GM04504 (cell line): Measurements from ENCODE around the gene SIAH1.
"Not testable (repeated sequence)": the region's sequence is repeated elsewhere in the genome, so short reads cannot be mapped to it uniquely, and the experiment has no call there.

Source experiments
- DNase-seq: peaks from one replicate; pipeline ENCODE4 v3.0.0-alpha.2; 2012; ENCODE audit warnings: low read depth

SIAH1 gene, protein sequence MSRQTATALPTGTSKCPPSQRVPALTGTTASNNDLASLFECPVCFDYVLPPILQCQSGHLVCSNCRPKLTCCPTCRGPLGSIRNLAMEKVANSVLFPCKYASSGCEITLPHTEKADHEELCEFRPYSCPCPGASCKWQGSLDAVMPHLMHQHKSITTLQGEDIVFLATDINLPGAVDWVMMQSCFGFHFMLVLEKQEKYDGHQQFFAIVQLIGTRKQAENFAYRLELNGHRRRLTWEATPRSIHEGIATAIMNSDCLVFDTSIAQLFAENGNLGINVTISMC

DNA sequence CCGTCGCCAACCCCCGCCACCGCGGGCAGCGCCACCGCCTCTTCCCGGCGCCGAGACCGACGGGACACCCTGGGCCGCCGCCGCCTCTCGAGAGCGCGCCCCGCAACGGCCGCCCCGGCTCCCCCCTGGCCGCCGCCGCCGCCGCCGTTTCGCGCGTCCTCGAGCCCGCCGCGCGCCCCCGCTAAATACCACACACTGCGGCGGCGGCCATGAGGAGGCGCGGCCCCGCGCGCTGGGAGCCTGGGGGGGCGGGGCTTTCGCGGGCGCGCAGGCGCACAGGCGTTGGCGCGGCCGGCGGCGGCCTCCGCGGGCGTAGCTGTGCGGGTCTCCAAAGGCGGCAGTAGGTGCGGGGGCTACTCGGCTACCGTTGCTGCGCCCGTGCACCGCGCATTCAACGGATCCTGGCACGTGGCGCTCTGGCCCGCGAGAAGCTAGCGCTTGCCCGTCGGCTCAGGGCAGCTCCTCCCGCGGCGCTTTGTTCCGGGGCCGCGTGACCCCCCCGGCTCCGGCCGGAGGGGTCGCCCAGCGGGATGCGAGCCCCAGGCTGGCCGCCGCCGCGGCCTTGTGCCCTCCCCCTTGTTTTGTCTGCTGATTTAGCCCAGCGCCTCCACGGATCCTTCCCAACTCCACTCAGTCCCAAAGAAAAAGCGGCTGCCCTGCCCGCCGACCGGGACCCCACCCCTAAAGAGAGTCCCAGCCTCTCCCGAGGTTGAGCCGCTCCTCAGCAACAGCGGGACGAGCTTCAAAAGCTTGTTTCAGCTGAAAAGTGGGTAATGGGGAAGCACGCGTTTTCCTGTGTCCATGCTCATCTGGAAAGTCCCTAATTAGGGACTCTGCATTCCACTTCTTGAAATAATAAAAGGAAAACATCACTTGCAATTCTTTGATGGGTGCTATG is at the start of gene SIAH1:
Gene SIAH1, minus strand, starts transcription at position 161 of the 898 bp plus-strand sequence. CDS start 22,985 bp downstream, outside the sequence.
- DNase-seq, result peak; percentile 57

DNA sequence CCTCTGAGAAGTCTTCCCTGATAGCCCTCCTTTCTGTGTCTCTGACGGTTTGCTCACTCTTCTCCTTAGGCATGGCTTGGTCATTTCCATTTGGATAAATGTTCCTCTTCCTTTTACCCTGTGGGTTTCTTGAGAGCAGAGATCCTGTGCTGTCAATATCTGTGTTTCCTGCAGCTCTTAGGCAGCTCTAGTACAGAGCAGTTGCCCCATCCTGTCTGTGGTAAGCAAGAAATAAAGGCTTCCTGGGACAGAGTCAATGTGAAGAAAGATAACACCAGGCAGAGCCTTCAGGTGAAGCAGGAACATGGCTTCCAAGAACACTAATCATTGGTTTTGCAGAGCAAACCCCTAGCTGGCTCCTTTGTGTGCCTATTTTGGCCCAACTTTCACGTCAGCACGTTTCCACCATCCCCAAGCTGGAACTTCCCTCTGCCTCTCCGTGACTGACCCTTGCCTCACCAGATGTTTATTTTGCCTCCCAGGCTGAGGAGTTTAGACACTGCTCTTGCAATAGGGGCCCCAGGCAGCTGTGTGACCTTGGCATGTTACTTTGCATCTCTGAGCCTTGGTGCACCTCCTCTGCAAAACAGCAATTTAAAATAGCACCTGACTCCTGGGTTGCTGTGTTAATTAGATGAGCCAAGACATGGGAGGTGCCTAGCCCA is 49.6 kb upstream of the SIAH1 start:
- no peak for DNase-seq

DNA sequence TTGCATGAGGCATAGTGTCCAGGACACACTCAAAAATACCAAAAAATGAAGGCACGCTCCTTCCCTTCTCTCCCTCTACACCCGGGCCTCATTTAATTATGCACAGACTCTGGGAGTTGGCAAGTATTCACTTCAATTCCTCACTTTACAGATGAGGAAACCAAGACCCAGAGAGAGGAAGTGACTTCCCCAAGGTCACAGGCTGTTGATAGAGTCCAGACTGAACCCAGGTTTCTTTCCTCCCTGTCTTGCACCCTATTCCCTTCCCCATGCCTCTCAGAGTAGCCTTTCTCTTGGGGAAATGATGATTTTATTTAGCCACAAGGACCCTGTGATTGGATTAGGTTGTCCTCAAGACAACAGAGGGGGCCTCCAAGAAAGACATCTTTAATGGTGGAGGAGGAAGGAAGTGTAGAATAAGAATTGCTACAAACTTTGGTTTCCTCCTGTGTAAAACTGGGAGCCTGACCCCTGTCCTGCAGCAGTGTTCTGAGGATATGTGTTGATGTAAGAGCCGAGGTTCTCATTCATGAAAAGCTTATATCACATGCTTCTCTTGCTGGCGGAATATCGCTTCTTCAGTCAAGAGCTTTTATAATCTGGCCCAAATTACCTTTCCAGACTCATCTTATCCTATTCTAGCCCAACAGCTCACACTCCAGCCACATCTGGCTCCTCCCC is 48.8 kb upstream of the SIAH1 start:
- DNase-seq, result no peak

DNA sequence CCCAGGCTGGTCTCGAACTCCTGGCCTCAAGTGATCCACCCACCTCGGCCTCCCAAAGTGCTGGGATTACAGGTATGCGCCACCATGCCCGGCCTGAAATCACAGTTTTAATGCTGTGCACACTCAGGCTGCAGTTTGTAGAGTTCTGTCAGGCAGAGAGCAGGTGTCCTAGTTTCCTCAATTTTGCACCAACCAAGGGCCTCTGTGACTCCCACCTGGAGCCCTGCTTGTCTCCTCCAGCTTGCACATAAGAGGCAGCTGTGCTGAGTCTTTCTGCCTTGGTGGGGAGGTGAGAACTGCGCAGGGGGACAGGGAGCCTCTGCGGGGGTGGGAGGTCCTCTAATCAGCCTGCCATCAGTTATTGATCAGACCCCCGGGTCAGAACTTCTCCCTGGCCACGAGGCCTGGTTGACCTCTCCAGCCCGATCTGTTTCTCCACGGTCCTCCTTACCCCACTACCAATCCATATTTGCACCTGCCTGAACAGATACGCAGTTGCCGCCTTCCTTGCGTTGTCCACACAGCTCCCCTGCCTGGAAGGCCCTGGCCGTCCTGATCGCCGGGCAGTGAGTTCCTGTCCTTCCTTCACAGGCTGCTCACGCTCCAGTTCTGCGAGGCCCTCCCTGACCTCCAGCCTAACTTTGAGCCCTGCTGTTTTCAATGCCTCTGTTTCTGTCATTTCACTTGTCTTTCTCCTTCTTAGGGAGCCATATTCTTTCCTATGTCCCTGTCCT is 48.1 kb upstream of the SIAH1 start:
- no peak for DNase-seq

DNA sequence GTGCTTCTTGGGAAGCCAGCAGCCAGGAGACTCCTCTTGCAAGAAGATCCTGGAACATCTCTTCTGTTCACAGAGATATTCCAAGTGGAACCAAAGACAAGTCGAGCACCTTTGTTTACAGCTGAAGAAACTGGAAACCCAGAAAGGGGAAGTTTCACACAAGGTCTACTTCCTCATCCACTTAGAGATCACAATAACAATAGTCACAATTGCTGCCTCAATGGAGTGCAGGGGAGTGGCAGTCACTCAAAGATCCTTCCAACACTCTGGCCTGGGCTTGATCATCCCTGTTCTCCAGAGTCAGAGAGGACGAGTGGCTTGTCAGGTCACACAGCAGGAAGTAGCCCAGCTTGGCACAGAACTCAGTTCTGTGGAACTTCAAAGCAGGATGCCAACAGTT is 46.9 kb upstream of the SIAH1 start:
- no peak for DNase-seq

DNA sequence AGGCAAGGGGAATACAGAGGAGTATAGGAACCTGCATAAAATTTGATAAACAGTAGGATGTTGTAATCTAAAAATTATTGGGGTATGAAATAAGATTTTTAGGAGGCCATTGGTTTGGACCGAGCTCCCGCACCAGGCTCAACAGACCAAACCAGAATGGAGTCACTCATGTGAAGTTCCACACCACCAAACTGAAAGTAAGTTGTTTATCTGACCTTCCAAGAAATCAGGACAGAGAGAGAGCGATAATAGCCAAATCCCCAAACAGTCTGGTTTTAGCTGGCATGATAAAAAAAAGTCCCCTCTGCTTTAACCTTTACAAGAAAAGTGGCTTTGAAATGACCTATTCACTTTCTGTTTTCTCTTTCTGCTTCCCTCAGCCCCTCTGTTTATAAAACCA is 45.7 kb upstream of the SIAH1 start:
- DNase-seq, result no peak

DNA sequence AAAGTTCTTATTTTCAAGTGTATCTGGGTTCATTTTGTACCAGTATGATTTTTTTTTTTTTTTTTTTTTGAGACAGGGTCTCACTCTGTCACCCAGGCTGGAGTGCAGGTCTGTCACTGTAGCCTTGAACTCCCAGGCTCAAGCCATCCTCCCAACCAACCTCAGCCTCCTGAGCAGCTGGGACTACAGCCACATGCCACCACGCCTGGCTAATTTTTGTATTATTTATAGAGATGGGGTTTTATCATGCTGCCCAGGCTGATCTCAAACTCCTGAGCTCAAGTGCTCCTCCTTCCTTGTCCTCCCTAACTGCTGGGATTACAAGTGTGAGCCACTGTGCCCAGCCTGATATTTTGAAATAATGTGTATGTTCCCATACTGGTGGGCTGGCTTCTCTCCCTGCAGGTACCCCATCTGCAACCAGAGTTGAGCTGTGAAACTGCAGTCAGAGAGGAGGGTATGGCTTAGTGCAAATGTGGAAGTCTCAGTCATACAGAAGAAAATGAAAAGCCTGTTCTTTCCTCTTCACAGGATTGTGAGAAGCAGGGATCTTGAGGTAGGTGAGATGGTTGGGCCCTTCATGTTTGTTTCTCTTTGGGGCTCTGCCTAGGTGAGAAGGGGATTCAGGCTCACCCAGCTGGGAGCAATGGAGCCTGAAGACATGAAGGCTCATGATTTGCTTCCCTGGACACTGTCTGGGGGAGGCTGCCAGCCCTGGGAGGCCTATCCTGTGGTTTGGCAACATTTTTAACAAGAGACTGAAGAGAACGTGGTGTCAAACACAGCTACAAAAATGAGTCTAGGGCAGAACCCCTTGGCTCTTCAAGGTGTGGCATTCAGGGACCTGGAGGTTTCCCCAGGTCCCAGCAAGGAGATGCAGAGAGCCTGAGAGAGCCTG is 41.3 kb upstream of the SIAH1 start:
- DNase-seq, result no peak

DNA sequence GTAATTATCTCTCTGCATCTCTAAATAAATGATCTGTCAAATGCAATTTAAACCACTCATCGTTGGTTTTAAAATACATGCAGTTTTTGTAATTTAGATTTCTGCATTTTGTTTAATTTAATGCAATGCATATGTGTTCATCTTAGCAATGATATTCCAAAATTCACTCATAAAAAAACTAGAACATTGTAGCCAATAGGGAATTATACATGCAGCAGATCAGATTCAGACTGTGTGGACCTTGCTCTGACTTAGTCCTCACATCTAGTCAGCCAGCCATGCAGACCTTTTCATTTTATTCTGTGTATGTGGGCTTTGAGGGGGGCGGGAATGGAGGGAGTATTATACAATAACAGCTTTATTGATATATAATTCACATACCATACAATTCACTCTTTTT is 37.3 kb upstream of the SIAH1 start:
- DNase-seq, result no peak

DNA sequence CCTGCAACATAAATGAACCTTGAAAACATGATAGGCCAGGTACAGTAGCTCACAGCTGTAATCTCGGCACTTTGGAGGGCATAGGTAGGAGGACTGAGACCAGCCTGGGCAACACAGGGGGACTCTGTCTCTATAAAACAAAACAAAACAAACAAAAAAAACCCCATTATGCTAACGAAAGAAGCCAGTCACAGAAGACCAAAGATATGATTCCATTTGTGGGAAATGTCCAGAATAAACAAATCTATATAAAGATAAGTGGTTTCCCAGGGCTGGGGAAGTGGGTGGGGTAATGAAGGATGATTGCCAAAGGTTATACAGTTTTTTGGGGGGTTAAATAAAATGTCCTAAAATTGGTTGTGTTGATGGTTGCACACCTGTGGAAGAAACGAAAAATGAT is 36.5 kb upstream of the SIAH1 start:
- no peak for DNase-seq

DNA sequence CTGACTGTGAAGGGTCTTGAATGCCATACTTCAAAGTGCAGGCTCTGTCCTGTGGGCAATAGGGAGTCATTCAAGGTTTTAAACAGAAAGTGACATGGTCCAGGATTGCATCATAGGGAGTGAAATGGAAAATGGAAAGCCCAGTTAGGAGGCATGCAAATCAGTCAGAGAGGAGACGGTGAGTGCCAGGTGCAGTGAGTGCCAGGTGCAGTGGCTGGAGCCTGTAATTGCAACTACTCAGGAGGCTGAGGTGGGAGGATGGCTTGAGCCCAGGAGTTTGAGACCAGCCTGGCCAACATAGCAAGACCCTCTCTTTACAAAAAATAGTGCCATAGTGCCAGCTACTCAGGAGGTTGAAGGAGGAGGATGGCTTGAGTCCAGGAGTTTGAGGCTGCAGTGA is 35.2 kb upstream of the SIAH1 start:
- DNase-seq, result no peak

DNA sequence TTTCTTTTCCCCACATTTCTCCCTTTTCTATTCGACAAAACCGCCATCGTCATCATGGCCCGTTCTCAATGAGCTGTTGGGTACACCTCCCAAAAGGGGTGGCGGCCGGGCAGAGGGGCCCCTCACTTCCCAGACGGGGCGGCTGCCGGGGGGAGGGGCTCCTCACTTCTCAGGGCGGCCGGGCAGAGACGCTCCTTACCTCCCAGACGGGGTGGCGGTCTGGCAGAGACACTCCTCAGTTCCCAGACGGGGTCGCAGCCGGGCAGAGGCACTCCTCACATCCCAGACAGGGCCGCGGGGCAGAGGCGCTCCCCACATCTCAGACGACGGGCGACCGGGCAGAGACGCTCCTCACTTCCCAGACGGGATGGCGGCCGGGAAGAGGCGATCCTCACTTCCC is 31.4 kb upstream of the SIAH1 start:
- not testable (repeated sequence) for DNase-seq

DNA sequence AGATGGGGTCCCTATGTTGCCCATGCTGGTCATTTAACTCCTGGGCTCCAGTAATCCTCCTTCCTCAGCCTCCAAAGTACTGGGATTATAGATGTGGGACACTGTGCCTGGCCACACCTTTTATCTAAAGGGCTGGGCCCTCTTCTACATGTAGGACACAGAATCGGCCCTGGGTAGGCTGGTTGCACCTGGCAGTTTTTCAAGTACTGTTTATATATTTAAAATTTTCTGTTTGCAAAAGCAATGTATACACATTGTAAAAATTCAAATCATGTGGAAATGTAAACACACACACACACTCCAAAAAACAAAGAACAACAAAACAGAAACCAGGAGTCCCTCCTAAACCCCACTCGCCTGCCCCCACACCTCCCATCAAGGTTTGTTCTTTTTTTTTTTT is 28.1 kb upstream of the SIAH1 start:
- no peak for DNase-seq

DNA sequence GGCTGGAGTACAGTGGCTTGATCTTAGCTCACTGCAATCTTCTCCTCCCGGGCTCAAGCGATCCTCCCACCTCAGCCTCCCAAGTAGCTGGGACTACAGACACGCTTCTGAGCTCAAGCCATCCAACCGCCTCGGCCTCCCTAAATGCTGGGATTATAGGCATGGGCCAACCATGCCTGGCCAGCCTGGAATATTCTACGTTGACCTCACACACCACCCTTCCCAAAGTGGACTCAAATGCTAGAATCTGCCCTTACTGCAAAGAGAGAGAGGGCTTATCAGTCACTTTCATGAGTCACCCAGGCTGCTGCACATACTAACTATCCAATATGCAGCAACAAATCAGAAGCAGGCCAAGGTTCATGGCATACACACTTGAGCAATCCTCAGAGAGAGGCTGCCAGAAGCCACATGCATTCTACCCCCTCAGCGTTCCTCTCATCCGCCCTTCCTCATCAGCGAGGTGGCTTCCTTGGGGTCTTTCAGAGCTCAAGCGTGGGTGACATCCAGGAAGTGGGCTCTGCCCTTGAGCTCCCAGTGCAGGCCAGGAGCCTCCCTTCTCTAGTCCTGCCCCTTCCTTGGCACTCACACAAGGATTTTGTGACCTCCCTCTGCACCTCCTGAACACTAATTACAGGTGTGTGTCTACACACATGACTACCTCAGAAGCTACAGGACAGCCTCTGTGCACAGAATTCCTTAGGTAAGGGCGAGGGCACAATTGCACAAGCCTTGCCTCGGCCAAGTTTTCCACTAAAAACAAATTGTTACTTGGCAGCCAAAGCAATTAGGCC is 24.8 kb upstream of the SIAH1 start:
- DNase-seq, result peak; percentile 34

DNA sequence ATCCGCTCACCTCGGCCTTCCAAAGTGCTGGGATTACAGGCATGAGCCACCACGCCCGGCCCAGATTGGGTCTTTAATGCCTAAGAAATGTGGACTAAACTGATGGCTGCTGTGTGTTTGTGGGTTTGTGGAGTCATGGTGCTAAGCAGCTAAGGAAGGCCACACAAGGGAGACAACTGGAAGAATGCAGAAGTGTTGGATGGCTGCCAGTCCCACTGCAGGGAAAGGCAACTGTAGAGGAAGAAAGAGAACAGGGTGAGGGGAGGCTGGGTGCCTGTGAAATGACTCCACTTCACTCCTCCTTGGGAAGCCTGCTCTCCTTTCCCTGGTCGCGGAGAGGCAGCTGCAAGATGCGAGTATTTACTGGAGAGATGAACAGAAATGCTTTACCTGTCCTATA is 23.5 kb upstream of the SIAH1 start:
- DNase-seq, result peak; percentile 23

DNA sequence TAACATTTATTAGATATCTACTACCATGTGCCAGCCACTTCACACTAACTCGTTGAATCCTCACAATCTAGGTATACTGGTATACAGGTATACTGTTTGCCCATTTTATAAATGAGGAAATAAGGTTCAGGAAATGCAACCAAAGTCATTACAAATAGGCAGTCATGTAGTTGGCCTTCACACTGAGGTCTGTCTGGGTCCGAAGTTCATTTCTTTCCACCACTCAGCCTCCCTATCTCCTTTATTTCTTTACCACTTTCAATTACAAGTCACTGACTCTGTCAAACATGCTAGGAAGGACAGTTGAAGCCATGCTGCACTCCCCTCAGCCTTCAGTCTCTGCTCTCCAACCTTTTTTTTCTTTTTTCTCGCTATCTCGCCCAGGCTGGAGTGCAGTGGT is 20.7 kb upstream of the SIAH1 start:
- DNase-seq, result no peak

DNA sequence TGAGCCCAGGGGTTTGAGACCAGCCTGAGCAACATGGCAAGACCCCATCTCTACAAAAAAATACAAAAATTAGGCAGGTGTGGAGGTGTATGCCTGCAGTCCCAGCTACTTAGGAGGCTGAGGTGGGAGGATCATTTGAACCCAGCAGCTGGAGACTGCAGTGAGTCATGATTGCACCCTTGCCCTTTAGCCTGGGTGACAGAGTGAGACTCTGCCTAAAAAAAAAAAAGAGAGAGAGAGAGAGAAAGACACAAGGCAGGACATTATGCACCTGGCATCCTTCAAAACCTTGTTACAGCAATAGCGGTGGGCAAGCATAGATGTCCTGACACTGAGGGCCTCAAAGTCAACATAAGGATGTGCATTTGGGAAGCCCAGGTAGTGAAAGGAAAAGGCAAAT is 19.9 kb upstream of the SIAH1 start:
- DNase-seq, result no peak

DNA sequence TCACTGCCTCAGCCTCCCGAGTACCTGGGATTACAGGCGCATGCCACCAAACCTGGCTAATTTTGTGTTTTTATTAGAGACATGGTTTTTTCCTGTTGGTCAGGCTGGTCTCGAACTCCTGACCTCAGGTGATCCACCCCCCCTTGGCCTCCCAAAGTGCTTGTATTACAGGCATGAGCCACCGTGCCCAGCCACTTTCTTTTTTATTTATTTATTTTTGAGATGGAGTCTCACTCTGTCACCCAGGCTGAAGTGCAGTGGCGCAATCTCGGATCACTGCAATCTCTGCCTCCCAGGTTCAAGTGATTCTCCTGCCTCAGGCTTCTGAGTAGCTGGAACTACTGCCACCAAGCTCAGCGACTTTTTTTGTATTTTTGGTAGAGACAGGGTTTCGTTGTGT is 17.3 kb upstream of the SIAH1 start:
- not testable (repeated sequence) for DNase-seq

DNA sequence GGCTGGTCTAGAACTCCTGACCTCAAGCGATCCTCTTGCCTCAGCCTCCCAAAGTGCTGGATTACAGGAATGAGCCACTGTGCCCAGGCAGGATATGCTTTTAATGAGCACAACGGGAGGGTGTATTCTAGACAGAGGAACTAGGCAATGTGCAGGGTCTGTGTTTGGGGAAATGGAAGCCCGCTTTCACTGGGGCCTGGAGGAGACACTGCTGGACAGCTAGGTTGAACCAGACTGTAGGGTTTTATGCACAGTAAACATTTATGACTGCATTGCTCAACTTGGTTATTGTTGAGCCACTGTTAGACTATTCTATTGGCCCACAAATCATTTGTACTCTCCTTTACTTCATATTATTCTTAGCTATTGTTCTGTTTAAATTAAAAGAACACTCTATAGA is 10.2 kb upstream of the SIAH1 start:
- no peak for DNase-seq

DNA sequence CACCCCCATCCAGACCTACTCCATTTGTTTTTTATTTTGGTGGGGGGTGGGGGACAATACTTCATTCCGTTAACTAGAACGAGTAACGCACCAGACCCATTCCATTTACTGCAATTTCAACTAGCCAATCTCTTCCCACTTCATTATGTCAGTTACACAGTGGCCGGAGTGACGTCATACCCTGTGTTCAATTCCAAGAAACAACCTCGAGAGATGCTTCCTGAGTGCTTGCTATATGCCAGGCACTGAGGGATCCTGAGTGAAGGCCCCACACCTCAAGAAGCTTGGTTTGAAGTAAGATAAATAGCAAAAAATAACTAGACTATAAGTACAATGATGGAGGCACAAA is 9.1 kb upstream of the SIAH1 start:
- no peak for DNase-seq
